Caco-2 (cell line): Measurements from ENCODE around the gene ESRP2. TPM values are rescaled to one million over a fixed set of nuclear protein-coding genes. Genes with fewer than 3 reads are reported as not detected.
A peak's percentile ranks its signal among the peaks of the same experiment; 100 is the strongest.

Experiments
- BruUV-seq: library from RNA; stranded (reverse); fragments of 400-500 nt; replicated peaks from 2 replicates; lab custom pipeline; 2021; lab: Mats Ljungman, UMichigan
- CTCF ChIA-PET: fragments of 300-600 bp; sonication (Branson Sonifier 250); formaldehyde crosslinking; loops from one replicate; lab custom pipeline; 2022; ENCODE audit warnings: antibody characterized with exemption; lab: Charles Lee
- POLR2A ChIA-PET: fragments of 300-600 bp; sonication (Branson Sonifier 250); formaldehyde crosslinking; loops from one replicate; lab custom pipeline; 2022; ENCODE audit warnings: antibody characterized with exemption; lab: Charles Lee
- DNase-seq, 2 experiments: peaks; one replicate each; pipeline versions ENCODE4 v3.0.0 to v3.0.0-alpha.2; 2020 to 2022
- H3K27me3 ChIP-seq: replicated peaks from 2 replicates; pipeline ENCODE4 v1.6.0; 2011; ENCODE audit warnings: low read length; ENCODE audit not compliant: control insufficient read depth, insufficient read depth
- H3K36me3 ChIP-seq: 2 replicates; pipeline ENCODE4 v1.5.1; 2011; ENCODE audit warnings: low read length; ENCODE audit not compliant: control insufficient read depth, insufficient read depth
- H3K4me1 ChIP-seq: fragments of 250-450 bp; sonication (Bioruptor Pico); 2 replicates; pipeline ENCODE4 v1.5.1; 2020; ENCODE audit warnings: mild to moderate bottlenecking
- H3K4me3 ChIP-seq: 2 replicates; pipeline ENCODE4 v1.5.1; 2011; ENCODE audit warnings: low read depth, mild to moderate bottlenecking, control low read depth, low read length
- H3K9me3 ChIP-seq: fragments of 250-450 bp; sonication (Bioruptor Pico); 2 replicates; pipeline ENCODE4 v1.5.1; 2020; ENCODE audit warnings: mild to moderate bottlenecking, moderate library complexity
- H3K27ac Mint-ChIP-seq: one replicate; pipeline ENCODE4 v1.8.0; 2022; ENCODE audit warnings: mixed read lengths; ENCODE audit not compliant: unreplicated experiment
- H3K27me3 Mint-ChIP-seq: one replicate; pipeline ENCODE4 v1.8.0; 2022; ENCODE audit warnings: mixed read lengths; ENCODE audit not compliant: insufficient read depth, unreplicated experiment
- H3K36me3 Mint-ChIP-seq: one replicate; pipeline ENCODE4 v1.8.0; 2022; ENCODE audit warnings: mild to moderate bottlenecking, mixed read lengths; ENCODE audit not compliant: insufficient read depth, unreplicated experiment
- H3K4me1 Mint-ChIP-seq: one replicate; pipeline ENCODE4 v1.8.0; 2022; ENCODE audit warnings: low read depth, mixed read lengths; ENCODE audit not compliant: unreplicated experiment
- H3K4me3 Mint-ChIP-seq: one replicate; pipeline ENCODE4 v1.8.0; 2022; ENCODE audit warnings: mild to moderate bottlenecking, moderate library complexity, mixed read lengths; ENCODE audit not compliant: unreplicated experiment
- H3K9me3 Mint-ChIP-seq: one replicate; pipeline ENCODE4 v1.8.0; 2022; ENCODE audit warnings: mixed read lengths; ENCODE audit not compliant: unreplicated experiment
- intact Hi-C: fragments of 100-400 bp; cut with micrococcal nuclease; formaldehyde crosslinking; loops from one replicate; pipeline ENCODE4 v1.10.0; 2022; ENCODE audit not compliant: unreplicated experiment
- total RNA-seq: library from RNA; stranded (reverse); gene quantifications from 2 replicates; pipeline ENCODE4 v1.2.3, GENCODE V29; 2022
- TF ChIP-seq, protein P1 (sequence below), 2 experiments: fragments of 200-600 bp in 1 of 2; IDR thresholded peaks; 1 replicate in 1 of 2; 2 replicates in 1 of 2; pipeline versions ENCODE4 v1.5.1 to v1.8.0; 2011 to 2022; ENCODE audit warnings: antibody characterized with exemption in 1 of 2, control low read depth in 1 of 2, inconsistent platforms in 1 of 2, low read depth in 1 of 2, low read length in 1 of 2, mild to moderate bottlenecking in 1 of 2, moderate library complexity in 1 of 2; ENCODE audit not compliant: insufficient read depth in 1 of 2, severe bottlenecking in 1 of 2, unreplicated experiment in 1 of 2

ESRP2 gene
- total RNA-seq, 1 experiment from 2014 or later = 110 TPM

- no peaks in the 10 kb centered on the region for H3K27me3 ChIP-seq
- ChIA-PET CTCF (interaction anchor here (0.6 to 2.1 kb wide), 7 partner anchors 23 to 232 kb away, joined by 3 to 10 read pairs (median 3); partner anchors contain the start of gene NFATC3), POLR2A (interaction anchor here (0.6 to 1.1 kb wide), 4 partner anchors 17 to 94 kb away, joined by 3 to 7 read pairs (median 3); partner anchors contain the start of genes PRMT7 and SLC7A6OS)
- peak overlapping the region; percentile 98 for H3K27ac Mint-ChIP-seq
- H3K9me3 ChIP-seq = no peaks in the 10 kb centered on the region; the same call in 1 of the 2 replicates
- H3K36me3 Mint-ChIP-seq = peaks cover 87% of the 10 kb centered on the region
- peaks cover 20% of the 10 kb centered on the region for H3K4me1 Mint-ChIP-seq
- peak overlapping the region; percentile 79 for H3K4me3 ChIP-seq
- intact Hi-C loops = loop anchor here (1.0 to 2.0 kb wide), 2 partner anchors 149 to 242 kb away; partner anchors contain the start of gene NFATC3
- H3K27me3 Mint-ChIP-seq = no peaks in the 10 kb centered on the region
- H3K4me1 ChIP-seq = peaks cover 18% of the 10 kb centered on the region
- H3K36me3 ChIP-seq = peaks cover 9% of the 10 kb centered on the region
- TF ChIP-seq, protein P1, sequence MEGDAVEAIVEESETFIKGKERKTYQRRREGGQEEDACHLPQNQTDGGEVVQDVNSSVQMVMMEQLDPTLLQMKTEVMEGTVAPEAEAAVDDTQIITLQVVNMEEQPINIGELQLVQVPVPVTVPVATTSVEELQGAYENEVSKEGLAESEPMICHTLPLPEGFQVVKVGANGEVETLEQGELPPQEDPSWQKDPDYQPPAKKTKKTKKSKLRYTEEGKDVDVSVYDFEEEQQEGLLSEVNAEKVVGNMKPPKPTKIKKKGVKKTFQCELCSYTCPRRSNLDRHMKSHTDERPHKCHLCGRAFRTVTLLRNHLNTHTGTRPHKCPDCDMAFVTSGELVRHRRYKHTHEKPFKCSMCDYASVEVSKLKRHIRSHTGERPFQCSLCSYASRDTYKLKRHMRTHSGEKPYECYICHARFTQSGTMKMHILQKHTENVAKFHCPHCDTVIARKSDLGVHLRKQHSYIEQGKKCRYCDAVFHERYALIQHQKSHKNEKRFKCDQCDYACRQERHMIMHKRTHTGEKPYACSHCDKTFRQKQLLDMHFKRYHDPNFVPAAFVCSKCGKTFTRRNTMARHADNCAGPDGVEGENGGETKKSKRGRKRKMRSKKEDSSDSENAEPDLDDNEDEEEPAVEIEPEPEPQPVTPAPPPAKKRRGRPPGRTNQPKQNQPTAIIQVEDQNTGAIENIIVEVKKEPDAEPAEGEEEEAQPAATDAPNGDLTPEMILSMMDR (IDR thresholded peaks at IDR 0.05; ENCODE audit: insufficient read depth in 1 of 2, low read depth in 1 of 2, low read length in 1 of 2, severe bottlenecking in 1 of 2, unreplicated experiment in 1 of 2) = no peak
- peak overlapping the region; percentile 81 for H3K4me3 Mint-ChIP-seq
- H3K9me3 Mint-ChIP-seq = no peaks in the 10 kb centered on the region
- no TSS peak for BruUV-seq
- DNase-seq = peak; percentile 94 to 96
Measured at GRCh38 chr16:68234188-68235107, 1.5 kb downstream of the ESRP2 start.

GRCh38 chr16:68233835-68234187 is 2.1 kb downstream of the ESRP2 start:
- Mint-ChIP-seq H3K27me3 (no peaks in the 10 kb centered on the region), H3K4me1 (peaks cover 25% of the 10 kb centered on the region), H3K9me3 (no peaks in the 10 kb centered on the region), H3K36me3 (peaks cover 91% of the 10 kb centered on the region), H3K4me3 (peak overlapping the region; percentile 81), H3K27ac (peak overlapping the region; percentile 98)
- POLR2A ChIA-PET = interaction anchor here (0.6 to 1.1 kb wide), 3 partner anchors 16 to 77 kb away, joined by 3 to 7 read pairs (median 3); partner anchors contain the start of genes PRMT7 and SLC7A6OS
- CTCF ChIA-PET = interaction anchor here (0.6 to 1.1 kb wide), 5 partner anchors 24 to 231 kb away, joined by 3 to 6 read pairs (median 3); no protein-coding TSS in a partner anchor
- BruUV-seq = no TSS peak
- intact Hi-C loops = loop anchor here (1.0 to 2.0 kb wide), 2 partner anchors 149 to 241 kb away; partner anchors contain the start of gene NFATC3
- H3K27me3 ChIP-seq = no peaks in the 10 kb centered on the region
- H3K36me3 ChIP-seq = peaks cover 9% of the 10 kb centered on the region
- H3K4me1 ChIP-seq = peaks cover 18% of the 10 kb centered on the region
- TF ChIP-seq, protein P1 (IDR thresholded peaks at IDR 0.05; ENCODE audit: insufficient read depth in 1 of 2, low read depth in 1 of 2, low read length in 1 of 2, severe bottlenecking in 1 of 2, unreplicated experiment in 1 of 2) = no peak
- H3K4me3 ChIP-seq = peak overlapping the region; percentile 79
- no peak for DNase-seq
- H3K9me3 ChIP-seq = no peaks in the 10 kb centered on the region; the same call in 1 of the 2 replicates
